HG03196 (cell line): ENCODE measurements around the gene IDH1.
"Not testable (repeated sequence)": the region's sequence is repeated elsewhere in the genome, so short reads cannot be mapped to it uniquely, and the experiment has no call there.

ENCODE experiments used
- ATAC-seq: cut with Tn5 transposase; IDR thresholded peaks from one replicate; pipeline ENCODE4 v1.9.1; 2021; ENCODE audit not compliant: unreplicated experiment

The IDH1 gene

DNA sequence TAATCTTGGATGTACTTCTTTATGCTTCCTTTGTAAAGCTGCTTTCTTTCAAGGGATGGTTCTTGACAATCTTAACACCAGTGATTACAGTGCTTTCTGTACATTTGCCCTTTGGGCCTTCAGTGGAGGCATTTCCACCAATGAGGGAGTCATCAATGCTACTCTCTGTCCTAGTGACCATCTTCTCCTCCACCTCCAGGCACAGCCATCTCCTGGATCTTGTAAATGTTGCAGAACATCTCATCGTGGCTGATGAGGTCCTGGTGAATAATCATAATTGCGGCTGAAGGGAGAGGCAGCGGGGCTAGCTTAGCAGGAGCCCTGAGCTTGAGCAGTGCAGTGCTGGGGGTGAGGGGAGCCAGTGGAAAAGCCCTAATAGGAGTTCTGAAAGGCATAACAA lies 32.5 kb downstream of the IDH1 start:
- ATAC-seq = no peak

DNA sequence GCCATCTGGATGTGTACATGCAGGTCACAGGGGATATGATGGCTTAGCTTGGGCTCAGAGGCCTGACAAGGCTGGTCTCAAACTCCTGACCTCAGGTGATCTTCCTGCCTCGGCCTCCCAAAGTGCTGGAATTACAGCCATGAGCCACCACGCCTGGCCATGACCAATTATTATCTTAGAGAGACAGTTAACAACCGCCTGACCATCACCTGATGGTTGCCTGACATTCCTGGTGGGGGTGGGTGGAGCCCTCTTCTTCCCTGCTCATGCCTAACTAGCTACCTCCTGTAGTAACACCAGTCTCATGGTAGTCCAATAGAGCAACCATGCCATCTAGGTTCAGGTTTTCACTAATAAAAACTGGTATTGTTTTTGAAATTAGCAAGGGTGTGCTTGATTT lies 33.0 kb downstream of the IDH1 start:
- not testable (repeated sequence) for ATAC-seq

- no peak for ATAC-seq
Measured at GRCh38 chr2:208210688-208211451, 44.0 kb downstream of the IDH1 start.

GRCh38 chr2:208208335-208209085 lies 46.4 kb downstream of the IDH1 start:
- no peak for ATAC-seq

GRCh38 chr2:208207769-208208168 lies 47.1 kb downstream of the IDH1 start:
- ATAC-seq = no peak

DNA sequence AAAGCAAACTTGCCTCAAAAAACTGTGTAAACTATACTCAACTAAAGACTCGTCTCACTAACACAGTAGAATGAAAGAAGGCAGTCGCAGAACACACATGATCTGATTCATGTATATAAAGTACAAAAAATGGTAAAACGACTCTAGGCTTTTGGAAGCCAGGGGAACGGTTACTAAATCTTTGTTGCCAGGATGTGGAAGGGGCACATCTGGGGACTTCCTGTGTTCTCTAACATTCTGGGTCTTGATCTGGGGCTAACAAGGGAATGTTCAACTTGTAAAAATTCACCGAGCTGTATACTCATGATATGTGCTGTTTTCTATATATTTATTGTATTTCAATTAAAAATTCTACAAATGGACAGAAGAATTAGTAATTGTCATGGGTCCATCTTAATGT lies 50.7 kb downstream of the IDH1 start:
- no peak for ATAC-seq

- no peak for ATAC-seq
Measured at GRCh38 chr2:208195531-208195930, 59.3 kb downstream of the IDH1 start.

DNA sequence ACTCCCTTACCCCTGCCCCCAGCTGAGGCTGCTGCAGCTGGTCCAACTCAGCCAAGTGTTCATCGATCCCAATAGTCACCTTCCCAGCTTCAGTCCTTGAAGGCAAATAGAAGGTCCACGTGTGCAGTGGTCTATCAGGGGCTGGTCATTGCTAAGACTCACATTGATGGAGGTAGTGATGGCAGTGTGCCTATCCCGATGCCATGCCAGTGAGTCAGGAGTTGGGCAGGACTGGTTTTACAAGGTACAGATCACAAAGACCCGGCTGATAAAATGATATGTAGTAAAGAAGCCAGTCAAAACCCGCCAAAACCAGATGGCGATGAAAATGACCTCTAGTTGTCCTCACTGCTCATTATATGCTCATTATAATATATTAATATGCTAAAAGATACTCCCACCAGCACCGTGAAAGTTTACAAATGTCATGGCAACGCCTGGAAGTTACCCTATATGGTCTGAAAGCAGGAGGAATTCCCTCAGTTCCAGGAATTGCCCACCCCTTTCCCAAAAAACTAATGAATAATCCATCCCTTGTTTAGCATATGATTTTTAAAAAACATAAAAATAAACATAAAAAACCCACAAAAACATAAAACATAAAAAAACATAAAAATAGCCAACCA lies 62.1 kb downstream of the IDH1 start:
- ATAC-seq = no peak

DNA sequence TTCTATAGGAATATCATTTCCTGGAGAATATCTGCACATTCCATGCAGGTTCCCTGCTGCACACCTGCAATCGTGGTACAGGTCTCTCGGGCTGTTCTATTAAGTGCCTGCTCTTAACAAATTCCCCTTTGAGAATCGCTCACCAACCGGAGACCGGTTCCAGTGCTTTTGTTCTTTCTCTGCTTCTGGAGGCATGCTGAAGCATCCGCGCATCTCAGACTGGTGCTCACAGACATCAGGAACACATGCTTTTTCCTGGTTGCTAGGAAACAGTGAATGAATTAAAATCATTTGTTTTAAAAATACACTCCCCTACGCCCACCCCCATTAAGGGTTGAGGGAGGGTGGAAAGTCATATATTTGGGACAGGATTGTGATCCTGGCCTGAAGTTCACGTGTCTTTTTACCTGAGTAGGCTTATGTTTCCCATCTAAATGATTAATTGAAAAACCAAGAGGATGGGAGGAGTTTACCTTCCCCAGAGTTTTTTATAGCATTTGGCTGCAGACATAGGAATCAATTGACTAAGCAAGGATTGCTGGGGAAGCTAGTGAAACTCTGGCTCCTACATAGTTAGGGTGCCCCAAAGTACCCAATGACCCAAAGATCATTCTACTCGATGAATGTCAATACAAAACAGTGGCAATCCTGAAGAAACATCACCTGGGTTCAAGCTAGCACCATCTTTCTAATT lies 64.9 kb downstream of the IDH1 start, which contains the start of gene C2orf80:
C2orf80 (minus strand) TSS at position 221 of the 694 bp plus-strand sequence. CDS start 3,044 bp downstream, outside the sequence.
- no peak for ATAC-seq

DNA sequence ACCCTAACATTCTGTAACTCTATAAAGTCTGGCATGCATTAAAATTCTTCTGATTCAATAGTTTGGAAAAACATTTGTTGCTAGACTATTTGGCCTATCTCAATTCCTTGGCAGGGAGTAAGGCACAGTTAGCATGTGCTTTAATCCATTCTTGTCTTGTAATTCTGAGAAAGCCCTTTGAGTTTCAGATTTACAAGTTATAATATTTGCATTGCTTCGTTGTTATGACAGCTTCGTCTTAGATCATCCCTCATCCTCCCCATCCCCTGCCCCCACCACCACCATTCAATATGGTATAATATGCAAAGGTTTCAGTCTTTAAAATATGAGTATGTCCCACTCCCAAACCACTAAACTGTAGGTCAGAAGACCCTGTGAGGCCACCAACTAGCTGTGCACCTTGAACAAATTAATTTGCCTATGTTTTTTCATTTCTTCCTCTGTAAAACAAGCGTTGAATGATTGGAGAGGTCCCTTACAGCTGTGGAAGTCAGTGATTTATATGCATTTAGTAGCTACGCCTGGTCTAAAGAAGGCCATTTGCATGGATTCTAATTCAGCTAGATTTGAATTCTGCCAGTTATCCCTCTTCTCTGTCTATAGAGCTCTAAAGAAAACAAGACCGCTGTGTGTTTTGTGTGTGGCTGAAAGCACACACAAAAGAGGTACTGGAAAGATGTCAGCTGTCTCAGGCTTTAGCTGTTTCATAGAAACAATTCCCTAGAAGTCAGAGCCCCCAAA lies 65.6 kb downstream of the IDH1 start:
- no peak for ATAC-seq

DNA sequence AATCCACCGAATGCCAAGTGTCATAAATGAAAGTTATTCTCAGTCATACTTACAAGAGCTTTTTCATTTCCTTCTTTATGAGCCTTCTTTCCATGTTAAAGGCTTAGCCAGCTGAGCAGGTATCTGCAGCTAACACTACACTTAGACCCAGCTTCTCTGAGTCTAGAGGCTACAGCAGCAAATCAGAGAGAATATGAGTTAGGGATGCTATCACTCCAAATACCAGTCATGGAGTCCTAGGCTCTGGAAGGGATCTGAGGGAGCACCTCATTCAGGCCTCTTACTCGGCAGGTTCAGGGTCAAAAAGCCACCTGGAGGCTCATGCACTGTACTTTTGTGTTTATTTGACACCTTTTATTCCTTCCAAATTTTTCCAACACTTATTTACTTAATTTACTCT lies 68.0 kb downstream of the IDH1 start:
- ATAC-seq = no peak

DNA sequence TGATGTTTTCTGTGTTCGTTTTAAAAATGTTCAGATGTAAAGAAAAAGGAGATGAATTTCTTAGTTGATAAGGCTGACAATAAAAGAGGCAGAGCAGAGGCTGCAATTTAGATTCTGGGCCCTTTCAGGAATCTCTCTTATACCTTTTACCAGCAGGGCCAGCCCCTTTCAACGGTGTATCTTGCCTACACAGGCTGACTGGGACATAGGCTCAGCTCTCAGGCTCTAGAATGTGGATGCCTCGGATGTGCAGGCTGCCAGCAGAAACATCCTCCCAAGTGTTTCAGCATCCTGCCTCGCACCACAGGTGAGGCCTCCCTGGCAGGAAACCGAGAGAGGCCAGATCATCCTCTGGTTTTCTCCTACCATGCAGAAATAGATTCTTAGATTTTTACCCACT lies 68.4 kb downstream of the IDH1 start:
- no peak for ATAC-seq
